Left renal cortex interstitium (tissue), 4 donors: ENCODE measurements around the gene FTO. TPM values are rescaled to one million over a fixed set of nuclear protein-coding genes. Genes with fewer than 3 reads are reported as not detected.

Experiments
- DNase-seq, 4 donors: peaks; one replicate each; pipeline ENCODE4 v3.0.0-alpha.2; 2013; ENCODE audit warnings: low read depth in 4 of 4, low spot score in 2 of 4, missing footprints in 1 of 4
- polyA plus RNA-seq, 4 donors: library from polyadenylated mRNA; unstranded; fragments of 120-200 nt; gene quantifications; one replicate each; pipeline ENCODE4 v1.2.1, GENCODE V29; 2013; ENCODE audit not compliant: insufficient read length in 4 of 4

The FTO gene
- polyA plus RNA-seq, 4 donors, result 83.2 to 91.1 (median 86.2) TPM

GRCh38 chr16:54031107-54031760 is 327.3 kb downstream of the FTO start:
- no peak for DNase-seq

- no peak for DNase-seq
Observed at GRCh38 chr16:54033747-54034146, 329.8 kb downstream of the FTO start.

GRCh38 chr16:54034684-54035083 is 330.7 kb downstream of the FTO start:
- no peak for DNase-seq

DNA sequence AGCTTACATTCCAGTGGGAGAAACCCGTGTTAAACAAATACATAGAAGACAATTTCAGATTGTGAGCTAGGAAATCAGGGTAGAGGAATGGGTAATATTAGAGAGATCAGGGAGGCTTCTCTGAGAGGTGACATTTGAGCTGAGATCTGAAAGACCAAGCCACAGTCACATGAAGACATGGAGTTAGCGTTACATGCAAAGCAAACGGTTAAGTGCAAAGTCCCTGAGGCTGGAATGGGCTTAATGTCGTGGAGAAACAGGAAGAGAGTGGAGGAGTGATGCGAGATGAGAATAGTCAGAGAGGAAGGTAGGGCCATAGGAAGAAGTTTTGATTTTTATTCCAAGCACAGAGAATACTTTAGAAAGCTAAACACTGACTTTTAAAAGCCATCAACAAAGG is 336.5 kb downstream of the FTO start:
- no peak for DNase-seq

DNA sequence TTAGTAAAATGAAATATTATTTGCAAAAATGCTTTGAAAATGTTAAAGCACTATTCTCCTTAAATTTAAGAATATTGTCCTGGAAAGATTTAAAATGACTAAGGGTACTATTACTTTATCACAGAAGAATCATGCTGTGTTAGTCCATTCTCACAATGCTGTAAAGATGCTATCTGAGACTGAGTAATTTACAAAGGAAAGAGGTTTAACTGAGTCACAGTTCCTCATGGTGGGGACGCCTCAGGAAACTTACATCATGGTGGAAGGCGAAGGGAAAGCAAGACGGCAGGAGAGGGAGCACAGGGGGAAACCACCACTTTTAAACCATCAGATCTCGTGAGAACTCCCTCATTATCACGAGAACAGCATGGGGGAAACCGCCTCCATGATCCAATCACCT is 337.0 kb downstream of the FTO start:
- DNase-seq, result no peak

- no peak for DNase-seq
Observed at GRCh38 chr16:54048586-54049495, 344.9 kb downstream of the FTO start.

DNA sequence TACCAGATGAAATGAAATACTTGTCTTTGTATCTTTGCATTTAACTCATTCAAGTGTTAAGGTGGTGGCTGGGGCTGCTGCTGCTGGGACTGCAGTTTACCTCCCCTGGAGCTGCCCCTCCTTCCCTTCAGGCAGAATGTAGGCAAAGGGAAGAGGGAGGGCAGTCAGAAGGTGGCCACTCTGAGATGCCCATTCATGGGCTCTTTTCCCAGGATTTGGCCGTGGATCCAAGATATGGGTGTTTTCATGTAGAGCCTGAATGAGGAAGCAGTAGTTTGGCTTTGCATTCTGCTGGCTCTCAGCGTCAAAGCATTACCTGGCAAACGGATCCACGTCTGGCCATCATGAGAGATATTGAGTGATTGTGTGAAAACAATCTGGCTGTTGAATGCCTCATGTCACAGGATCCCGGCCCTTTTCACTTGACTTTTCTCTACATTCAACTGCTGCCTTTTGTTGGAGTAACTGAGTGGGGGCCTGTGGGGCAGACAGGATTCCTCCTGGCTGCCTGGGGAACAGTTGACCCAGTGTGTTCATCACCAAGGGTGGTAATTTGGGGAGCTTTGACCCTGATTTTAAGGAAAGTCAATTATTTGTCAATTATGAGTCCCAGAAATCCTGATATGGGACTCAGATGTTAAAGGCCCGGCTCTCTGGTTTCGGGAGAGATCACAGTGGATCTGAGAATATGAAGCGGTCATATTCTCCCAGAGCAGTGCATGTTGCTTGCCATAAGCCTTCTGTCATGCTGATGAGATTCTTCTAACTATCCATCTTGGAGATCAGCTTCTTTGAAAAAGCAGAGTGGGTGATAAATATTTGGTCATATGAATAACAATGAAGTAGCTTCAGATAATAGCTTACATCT is 345.9 kb downstream of the FTO start:
- no peak for DNase-seq

DNA sequence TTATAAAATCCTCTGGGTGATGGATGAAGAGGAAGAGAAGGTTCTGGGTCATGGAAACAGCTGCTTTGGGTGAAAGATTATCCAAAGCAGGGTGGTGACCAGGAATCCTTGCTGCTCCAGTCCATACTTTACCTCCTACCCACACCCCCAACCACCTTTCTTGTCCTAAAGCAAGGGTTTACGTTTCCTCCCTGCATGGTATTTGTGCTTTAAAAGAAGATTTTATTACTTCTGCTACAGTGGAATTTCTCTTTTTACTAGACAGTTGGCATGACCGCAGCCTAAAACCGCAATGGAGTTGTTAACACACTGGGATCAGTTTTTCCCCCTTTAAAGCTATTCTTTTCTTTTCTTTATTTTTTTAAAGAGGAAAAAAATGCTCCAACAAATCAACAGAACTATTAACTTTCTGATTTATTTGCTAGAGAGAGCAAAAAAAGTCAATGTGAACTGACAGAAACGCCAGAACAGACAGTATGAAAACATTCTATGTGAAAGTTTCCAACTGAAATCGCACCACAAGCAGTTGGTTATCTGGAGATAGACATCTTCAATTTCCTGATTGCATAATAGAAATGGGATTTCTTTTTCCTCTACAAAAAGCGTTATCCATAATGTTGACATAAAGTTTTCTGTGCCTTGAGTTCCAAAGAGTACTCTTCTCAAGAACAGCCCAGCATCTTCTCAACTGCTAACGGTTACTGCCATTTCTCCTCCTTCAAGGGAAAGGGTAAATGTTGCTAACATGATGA is 346.7 kb downstream of the FTO start:
- DNase-seq, result no peak

- no peak for DNase-seq
Observed at GRCh38 chr16:54051821-54052220, 347.9 kb downstream of the FTO start.

- no peak for DNase-seq
Observed at GRCh38 chr16:54052271-54052670, 348.3 kb downstream of the FTO start.

DNA sequence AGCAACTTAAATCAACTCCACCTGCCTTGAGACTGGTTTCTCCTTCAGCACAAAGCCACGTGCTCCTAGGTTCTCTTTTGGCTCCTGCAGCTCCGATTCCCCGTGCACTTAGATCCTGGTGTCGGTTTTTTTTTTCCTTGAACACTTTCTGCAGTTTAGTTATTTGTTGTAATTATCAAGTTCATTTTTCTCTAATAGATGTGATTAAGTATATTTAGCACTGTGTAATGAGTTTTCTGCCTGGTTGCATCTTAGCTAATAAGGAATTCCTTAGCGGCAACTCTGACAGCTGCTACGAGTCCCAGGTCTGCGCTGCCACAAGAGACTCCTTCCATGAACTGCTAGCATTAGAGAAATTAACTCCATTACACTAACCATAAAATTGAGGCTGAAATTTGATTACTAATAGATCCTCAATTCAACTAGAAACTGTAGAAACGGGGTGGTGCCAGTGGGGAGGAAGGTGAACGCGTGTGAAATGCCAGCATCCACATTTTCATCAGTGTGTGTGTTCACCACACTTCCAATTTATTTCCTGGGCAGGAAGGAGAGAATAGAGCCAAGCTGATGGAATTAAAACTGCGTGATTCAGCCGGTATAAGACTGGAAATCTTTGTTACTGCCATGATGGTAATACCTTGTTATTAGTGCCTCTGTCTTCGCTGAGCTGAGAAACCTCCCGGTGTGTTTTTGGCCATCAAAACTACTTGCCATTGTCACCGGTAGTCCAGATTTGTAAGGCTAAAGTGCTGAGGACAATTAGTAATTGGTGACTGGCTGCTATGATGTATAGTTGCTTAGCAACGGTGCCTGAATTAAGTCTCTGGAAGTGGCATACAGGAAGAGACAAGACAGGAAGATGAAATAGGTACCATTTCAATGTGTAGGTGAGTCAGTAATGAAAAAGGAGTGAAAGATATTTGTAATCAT is 350.2 kb downstream of the FTO start:
- DNase-seq, result no peak

- DNase-seq, result no peak
Observed at GRCh38 chr16:54055191-54055590, 351.2 kb downstream of the FTO start.

DNA sequence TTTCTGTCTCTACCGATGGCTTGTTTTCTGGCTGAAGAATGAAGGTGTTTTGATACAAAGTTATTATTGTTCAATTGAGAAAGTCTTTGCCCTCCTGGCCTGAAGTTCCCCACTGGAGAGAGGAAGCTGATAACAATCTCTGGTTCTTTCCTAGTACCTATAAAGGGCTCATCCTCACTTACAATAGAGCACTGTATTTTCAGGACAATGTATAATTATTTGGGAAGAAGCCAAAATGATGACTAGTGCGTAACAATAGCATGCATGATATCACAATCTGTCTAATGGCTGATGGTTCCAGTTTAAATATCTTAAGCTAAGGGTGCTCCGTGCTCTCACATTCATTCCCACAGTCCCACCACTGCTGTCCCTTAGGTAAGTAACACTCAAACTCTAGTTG is 351.9 kb downstream of the FTO start:
- DNase-seq, result no peak

DNA sequence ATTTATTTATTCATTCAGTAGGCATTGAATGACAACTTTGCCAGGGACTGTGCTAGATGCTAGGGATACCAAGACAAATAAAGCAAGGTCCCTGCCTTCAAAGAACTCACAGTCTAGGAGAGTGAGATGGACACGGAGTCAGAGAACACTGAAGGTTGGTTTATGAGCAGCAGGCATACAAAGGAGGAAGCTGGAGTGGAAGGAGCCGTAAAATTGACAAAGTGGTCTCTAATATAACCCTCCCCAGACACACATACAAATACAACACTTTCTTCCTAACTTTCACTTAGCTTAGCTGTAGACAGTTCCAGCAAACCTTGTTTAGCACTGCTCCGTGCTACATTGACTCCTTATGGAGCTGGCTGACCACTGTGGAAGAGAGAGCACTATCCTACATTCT is 353.0 kb downstream of the FTO start:
- no peak for DNase-seq

- DNase-seq, result no peak
Observed at GRCh38 chr16:54059319-54059718, 355.4 kb downstream of the FTO start.

GRCh38 chr16:54060599-54061421 is 356.9 kb downstream of the FTO start:
- no peak for DNase-seq

DNA sequence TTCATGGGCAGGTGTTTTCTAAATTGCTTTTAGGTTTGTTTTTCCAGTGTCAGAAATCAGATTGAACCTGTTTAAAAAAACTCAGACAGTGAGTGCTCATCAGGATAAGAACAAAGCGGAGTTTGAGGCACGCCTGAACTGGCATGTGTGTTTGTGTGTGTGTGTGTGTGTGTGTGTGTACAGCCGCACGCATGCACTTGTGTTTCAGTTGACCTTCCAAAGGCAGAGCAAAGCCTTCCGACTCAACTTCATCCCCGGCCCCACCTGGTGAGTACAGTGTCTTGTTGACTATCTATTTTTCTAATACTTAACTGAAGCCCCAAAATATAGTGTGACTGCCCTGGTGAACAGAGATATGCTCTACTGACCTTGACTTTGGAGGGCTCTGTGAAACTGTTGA is 357.5 kb downstream of the FTO start:
- DNase-seq, result no peak
